IMR-90 (cell line): ENCODE measurements around the gene WFDC12. TPM values are rescaled to one million over a fixed set of nuclear protein-coding genes. Genes with fewer than 3 reads are reported as not detected.

Experiments
- ATAC-seq: fragments of 200-7000 bp; cut with Tn5 transposase; 2 replicates; pipeline ENCODE4 v1.9.1; 2020; ENCODE audit warnings: low read depth, mild to moderate bottlenecking, moderate library complexity
- BruUV-seq: library from RNA; stranded (reverse); fragments of 400-500 nt; replicated peaks from 2 replicates; lab custom pipeline; 2021; lab: Mats Ljungman, UMichigan
- CTCF ChIA-PET: fragments of 300-600 bp; formaldehyde crosslinking; extraction: SDS; loops from one replicate; lab custom pipeline; 2021; ENCODE audit warnings: antibody characterized with exemption; lab: Yijun Ruan, JAX
- POLR2A ChIA-PET: fragments of 300-600 bp; sonication (Branson Sonifier 250); formaldehyde crosslinking; loops from one replicate; lab custom pipeline; 2022; ENCODE audit warnings: antibody characterized with exemption; ENCODE audit not compliant: unreplicated experiment; lab: Charles Lee
- DNase-seq: peaks from one replicate; pipeline ENCODE4 v3.0.0; 2013
- H2AFZ ChIP-seq: replicated peaks from 2 replicates; pipeline ENCODE3; 2013; ENCODE audit warnings: low read length, mild to moderate bottlenecking; ENCODE audit not compliant: poor library complexity
- H2AK5ac ChIP-seq: 2 replicates; pipeline ENCODE4 v1.6.1; 2013; ENCODE audit warnings: low read depth, low read length, inconsistent platforms
- H2AK9ac ChIP-seq: replicated peaks from 2 replicates; pipeline ENCODE3; 2013; ENCODE audit warnings: mild to moderate bottlenecking, low read depth, low read length, moderate library complexity; ENCODE audit not compliant: poor library complexity
- H2BK120ac ChIP-seq: 2 replicates; pipeline ENCODE4 v1.6.1; 2013; ENCODE audit warnings: low read depth, low read length, inconsistent platforms
- H2BK15ac ChIP-seq: 3 replicates; pipeline ENCODE4 v1.6.1; 2013; ENCODE audit warnings: low read depth, low read length, inconsistent platforms
- H2BK20ac ChIP-seq: 2 replicates; pipeline ENCODE4 v1.6.1; 2013; ENCODE audit warnings: low read depth, mild to moderate bottlenecking, inconsistent platforms, low read length, moderate library complexity
- H2BK5ac ChIP-seq: 2 replicates; pipeline ENCODE4 v1.6.1; 2013; ENCODE audit warnings: mild to moderate bottlenecking, low read depth, low read length, inconsistent platforms; ENCODE audit not compliant: poor library complexity, severe bottlenecking
- H3K14ac ChIP-seq: replicated peaks from 2 replicates; pipeline ENCODE4 v1.6.1; 2013; ENCODE audit warnings: low read depth, low read length, inconsistent platforms
- H3K18ac ChIP-seq: 2 replicates; pipeline ENCODE4 v1.6.1; 2013; ENCODE audit warnings: low read depth, low read length, control low read depth
- H3K23ac ChIP-seq: 2 replicates; pipeline ENCODE4 v1.6.1; 2013; ENCODE audit warnings: low read depth, low read length, inconsistent platforms
- H3K27ac ChIP-seq: 2 replicates; pipeline ENCODE4 v1.5.1; 2013; ENCODE audit warnings: mild to moderate bottlenecking, control low read depth, low read length; ENCODE audit not compliant: insufficient read depth
- H3K27me3 ChIP-seq: 2 replicates; pipeline ENCODE4 v1.6.1; 2013; ENCODE audit warnings: low read length; ENCODE audit not compliant: control insufficient read depth, insufficient read depth
- H3K36me3 ChIP-seq: 2 replicates; pipeline ENCODE4 v1.6.1; 2013; ENCODE audit warnings: low read length, mixed read lengths; ENCODE audit not compliant: control insufficient read depth, insufficient read depth
- H3K4ac ChIP-seq: 2 replicates; pipeline ENCODE4 v1.6.1; 2013; ENCODE audit warnings: low read depth, low read length, inconsistent platforms
- H3K4me1 ChIP-seq: 2 replicates; pipeline ENCODE4 v1.6.1; 2013; ENCODE audit warnings: low read length, mixed read lengths; ENCODE audit not compliant: control insufficient read depth, insufficient read depth
- H3K4me2 ChIP-seq: 2 replicates; pipeline ENCODE4 v1.6.1; 2013; ENCODE audit warnings: low read depth, mild to moderate bottlenecking, control low read depth, low read length, moderate library complexity
- H3K4me3 ChIP-seq: 2 replicates; pipeline ENCODE4 v1.5.1; 2013; ENCODE audit warnings: low read depth, mild to moderate bottlenecking, control low read depth, low read length, moderate library complexity; ENCODE audit not compliant: insufficient read depth
- H3K56ac ChIP-seq: 2 replicates; pipeline ENCODE4 v1.6.1; 2013; ENCODE audit warnings: low read length, inconsistent platforms; ENCODE audit not compliant: insufficient read depth; ENCODE audit errors: extremely low read depth
- H3K79me1 ChIP-seq, 2 experiments: 2 replicates each; pipeline ENCODE4 v1.6.1; 2013; ENCODE audit warnings: low read length in 2 of 2, inconsistent platforms in 1 of 2, low read depth in 1 of 2
- H3K9ac ChIP-seq: 2 replicates; pipeline ENCODE4 v1.6.1; 2013; ENCODE audit warnings: low read depth, low read length, control low read depth
- H3K9me1 ChIP-seq: 2 replicates; pipeline ENCODE4 v1.6.1; 2013; ENCODE audit warnings: low read length, inconsistent platforms; ENCODE audit not compliant: insufficient read depth
- H3K9me3 ChIP-seq: 2 replicates; pipeline ENCODE4 v1.6.1; 2013; ENCODE audit warnings: low read length; ENCODE audit not compliant: control insufficient read depth, insufficient read depth
- H4K20me1 ChIP-seq: 2 replicates; pipeline ENCODE4 v1.6.1; 2013; ENCODE audit warnings: low read length, inconsistent platforms; ENCODE audit not compliant: insufficient read depth
- H4K5ac ChIP-seq: 2 replicates; pipeline ENCODE4 v1.6.1; 2013; ENCODE audit warnings: mild to moderate bottlenecking, low read depth, low read length, control low read depth
- H4K8ac ChIP-seq, 2 experiments: 2 replicates each; pipeline ENCODE4 v1.6.1; 2013; ENCODE audit warnings: low read depth in 2 of 2, low read length in 2 of 2, control low read depth in 1 of 2, inconsistent platforms in 1 of 2
- H4K91ac ChIP-seq: 2 replicates; pipeline ENCODE4 v1.6.1; 2013; ENCODE audit warnings: low read depth, low read length, inconsistent platforms; ENCODE audit not compliant: insufficient read depth
- BHLHE40 ChIP-seq: fragments of 150-350 bp; IDR thresholded peaks from 2 replicates; pipeline ENCODE4 v1.6.1; 2016; ENCODE audit warnings: mild to moderate bottlenecking, low read depth, low read length
- CTCF ChIP-seq: conservative IDR thresholded peaks from 2 replicates; pipeline ENCODE4 v1.5.1; 2012; ENCODE audit warnings: mild to moderate bottlenecking, low read depth, low read length, improper control_type of control experiment
- POLR2A ChIP-seq: IDR thresholded peaks from 2 replicates; pipeline ENCODE4 v1.6.1; 2012; ENCODE audit warnings: mild to moderate bottlenecking, low read depth, low read length
- RCOR1 ChIP-seq: IDR thresholded peaks from 2 replicates; pipeline ENCODE4 v1.6.1; 2012; ENCODE audit warnings: mild to moderate bottlenecking, low read length, improper control_type of control experiment; ENCODE audit not compliant: insufficient replicate concordance
- SMC3 ChIP-seq: fragments of 150-350 bp; IDR thresholded peaks from 2 replicates; pipeline ENCODE4 v1.6.1; 2016; ENCODE audit warnings: low read depth, mild to moderate bottlenecking, antibody characterized with exemption, low read length, moderate library complexity
- USF2 ChIP-seq: fragments of 150-350 bp; IDR thresholded peaks from 2 replicates; pipeline ENCODE4 v1.6.1; 2017; ENCODE audit warnings: mild to moderate bottlenecking, antibody characterized with exemption, low read length, low read depth
- WGBS, 2 experiments: methylation state at CpG; one replicate each; pipeline versions ENCODE4 v1.1.5 to v1.1.7; 2013; ENCODE audit warnings: missing lambda C conversion rate in 2 of 2; ENCODE audit not compliant: insufficient read length in 1 of 2; ENCODE audit errors: extremely low coverage in 2 of 2; 5-methylcytosine and 5-hydroxymethylcytosine counted together
- dilution Hi-C: fragments of 300-500 bp; cut with HindIII; formaldehyde crosslinking; loops from one replicate; pipeline ENCODE4 v1.14.3; 2018; ENCODE audit warnings: low sequenced_read_pairs; ENCODE audit not compliant: unreplicated experiment
- in situ Hi-C: fragments of 300-500 bp; cut with MboI; formaldehyde crosslinking; loops from 3 replicates; pipeline ENCODE4 v1.14.3; 2019; ENCODE audit warnings: low sequenced_read_pairs, inconsistent platforms, mixed read lengths
- intact Hi-C: fragments of 100-400 bp; cut with micrococcal nuclease; formaldehyde crosslinking; loops from 2 replicates; pipeline ENCODE4 v1.10.0; 2022
- polyA plus RNA-seq, 3 experiments: library from polyadenylated mRNA; depleted of rRNA; stranded (reverse); fragments of >200 nt; gene quantifications; 2 replicates each; pipeline ENCODE4 v1.2.3, GENCODE V29; 2012; ENCODE audit warnings: low replicate concordance in 1 of 3
- total RNA-seq: library from RNA; depleted of rRNA; stranded (reverse); fragments of >200 nt; gene quantifications from 2 replicates; pipeline ENCODE4 v1.2.3, GENCODE V29; 2012

Gene WFDC12
- total and polyA plus RNA-seq, 2 of the 4 experiments (the other 2 are of a cell fraction) = not detected

GRCh38 chr20:45094864-45095574 is 29.2 kb downstream of the WFDC12 start (continued):
- TF ChIP-seq RCOR1 (no peak), POLR2A (no peak)

GRCh38 chr20:45094201-45094600 is 30.1 kb downstream of the WFDC12 start:
- WGBS, 2 experiments = no CpG with 5 or more reads among the region's 2 CpGs
- no TSS peak for BruUV-seq

More at GRCh38 chr20:45094201-45094600, 30.1 kb downstream of the WFDC12 start:
- Histone ChIP-seq H3K4me2 (no peak overlapping the region), H2BK15ac (no peak overlapping the region), H4K5ac (peak overlapping the region; percentile 30; the same call in 1 of the 2 replicates), H3K4me1 (peaks cover 4% of the 10 kb centered on the region; the same call in 1 of the 2 replicates), H3K79me1 (no peaks in the 10 kb centered on the region), H3K27ac (no peak overlapping the region), H3K56ac (no peak overlapping the region), H2AK9ac (no peak overlapping the region), H3K14ac (no peak overlapping the region), H2AK5ac (no peak overlapping the region), H3K9me3 (peaks cover 6% of the 10 kb centered on the region; the same call in 1 of the 2 replicates), H2BK120ac (0 out of 2 replicates have a peak overlapping the region, but pooled peaks have one; percentile 5), H2BK5ac (peak overlapping the region; percentile 49), H3K9ac (no peak overlapping the region), H3K4ac (no peak overlapping the region), H3K27me3 (peaks cover 23% of the 10 kb centered on the region), H4K20me1 (no peaks in the 10 kb centered on the region), H4K8ac (no peak overlapping the region), H4K91ac (peak overlapping the region; percentile 49; the same call in 1 of the 2 replicates), H3K23ac (no peak overlapping the region), H3K18ac (peak overlapping the region; percentile 60; the same call in 1 of the 2 replicates), H3K4me3 (no peak overlapping the region), H3K9me1 (no peaks in the 10 kb centered on the region; the same call in 1 of the 2 replicates), H2AFZ (no peak overlapping the region), H2BK20ac (no peak overlapping the region), H3K36me3 (no peaks in the 10 kb centered on the region)
- DNase-seq (no peak), ATAC-seq (no peak)
- TF ChIP-seq SMC3 = no peak
- TF ChIP-seq BHLHE40 = no peak
- TF ChIP-seq USF2 = no peak
- TF ChIP-seq CTCF = no peak
- in situ Hi-C loops = no loop called here
- CTCF ChIA-PET = interaction anchor here (1.0 to 4.3 kb wide), 3 partner anchors 33 to 82 kb away, joined by 3 to 18 read pairs (median 3); no protein-coding TSS in a partner anchor
- POLR2A ChIA-PET = no interaction called here
- dilution Hi-C loops = no loop called here
- intact Hi-C loops = loop anchor here (10.0 kb wide), 1 partner anchor 681 kb away; no protein-coding TSS in a partner anchor
